ENCODE data around the gene DOCK3. TPM values are rescaled to one million over a fixed set of nuclear protein-coding genes. Genes with fewer than 3 reads are reported as not detected.
"Not testable (repeated sequence)": the region's sequence is repeated elsewhere in the genome, so short reads cannot be mapped to it uniquely, and the experiment has no call there.

DOCK3 gene
- total and polyA plus RNA-seq, 10 donors, result 0.08 to 2.1 (median 0.44) TPM

DNA sequence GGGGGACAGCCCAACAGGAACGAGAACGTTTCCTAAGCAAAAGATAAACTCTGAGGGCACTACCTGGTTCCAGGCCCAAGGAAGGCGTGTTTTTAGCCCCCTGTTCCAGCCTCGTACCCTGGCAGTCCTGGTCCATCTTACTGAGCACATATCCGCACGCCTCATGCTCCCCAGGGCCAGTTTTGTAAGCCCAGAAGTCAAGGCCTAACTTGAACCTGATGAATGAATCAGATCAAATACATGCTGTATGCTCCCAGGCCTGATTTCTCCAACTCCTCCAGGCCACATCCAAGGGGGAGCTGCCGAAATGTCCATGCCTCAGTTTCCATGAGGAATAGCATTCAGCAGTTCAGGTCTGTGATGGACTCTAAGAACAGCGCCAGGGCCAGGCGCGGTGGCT is 14.3 kb upstream of the DOCK3 start:
- no peak for DNase-seq
- H3K27me3 ChIP-seq (replicated peaks in 1 of 7), result no peaks in the 10 kb centered on the region
- H3K4me1 ChIP-seq, result peaks cover 0 to 7% (median 0%) of the 10 kb centered on the region in 6 donors
- H3K9me3 ChIP-seq, result no peaks in the 10 kb centered on the region
- H3K36me3 ChIP-seq, result no peaks in the 10 kb centered on the region
- 92 to 98% (median 93%) methylated on average over 6 to 10 of the region's 10 CpGs for WGBS, 5 donors
- intact Hi-C loops (cut with DNase I; ENCODE audit: low total_unique reads), result no loop called here
- H3K27ac ChIP-seq, result no peak overlapping the region
- H3K4me3 ChIP-seq, result no peak overlapping the region
- TF ChIP-seq POLR2AphosphoS5 (IDR thresholded peaks at IDR 0.05), result no peak
- TF ChIP-seq, protein P1, sequence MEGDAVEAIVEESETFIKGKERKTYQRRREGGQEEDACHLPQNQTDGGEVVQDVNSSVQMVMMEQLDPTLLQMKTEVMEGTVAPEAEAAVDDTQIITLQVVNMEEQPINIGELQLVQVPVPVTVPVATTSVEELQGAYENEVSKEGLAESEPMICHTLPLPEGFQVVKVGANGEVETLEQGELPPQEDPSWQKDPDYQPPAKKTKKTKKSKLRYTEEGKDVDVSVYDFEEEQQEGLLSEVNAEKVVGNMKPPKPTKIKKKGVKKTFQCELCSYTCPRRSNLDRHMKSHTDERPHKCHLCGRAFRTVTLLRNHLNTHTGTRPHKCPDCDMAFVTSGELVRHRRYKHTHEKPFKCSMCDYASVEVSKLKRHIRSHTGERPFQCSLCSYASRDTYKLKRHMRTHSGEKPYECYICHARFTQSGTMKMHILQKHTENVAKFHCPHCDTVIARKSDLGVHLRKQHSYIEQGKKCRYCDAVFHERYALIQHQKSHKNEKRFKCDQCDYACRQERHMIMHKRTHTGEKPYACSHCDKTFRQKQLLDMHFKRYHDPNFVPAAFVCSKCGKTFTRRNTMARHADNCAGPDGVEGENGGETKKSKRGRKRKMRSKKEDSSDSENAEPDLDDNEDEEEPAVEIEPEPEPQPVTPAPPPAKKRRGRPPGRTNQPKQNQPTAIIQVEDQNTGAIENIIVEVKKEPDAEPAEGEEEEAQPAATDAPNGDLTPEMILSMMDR (IDR thresholded peaks at IDR 0.05 in 8 of 11, conservative IDR thresholded peaks at IDR 0.05 in 3 of 11), result no peak
- TF ChIP-seq POLR2A (IDR thresholded peaks at IDR 0.05), result no peak

DNA sequence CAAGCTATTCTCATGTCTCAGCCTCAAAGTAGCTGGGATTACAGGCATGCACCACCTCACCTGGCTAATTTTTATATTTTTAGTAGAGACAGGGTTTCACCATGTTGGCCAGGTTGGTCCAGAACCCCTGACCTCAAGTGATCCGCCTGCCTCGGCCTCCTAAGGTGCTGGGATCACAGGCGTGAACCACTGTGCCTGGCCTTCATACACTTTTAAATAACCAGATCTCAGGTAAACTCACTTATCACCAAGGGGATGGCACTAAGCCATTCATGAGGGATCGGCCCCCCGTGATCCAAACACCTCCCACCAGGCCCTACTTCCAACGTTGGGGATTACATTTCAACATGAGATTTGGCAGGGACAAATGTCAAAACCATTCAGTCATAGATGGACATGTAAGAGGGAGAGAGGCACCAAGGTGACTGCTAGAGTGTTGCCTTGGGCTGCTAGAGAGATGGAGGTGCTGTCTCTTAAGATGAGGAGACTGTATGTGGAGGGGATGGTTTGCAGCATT is 13.3 kb upstream of the DOCK3 start:
- WGBS, 5 donors, result 83 to 93% (median 87%) methylated on average over 6 of the region's 6 CpGs
- H3K36me3 ChIP-seq, result no peaks in the 10 kb centered on the region
- TF ChIP-seq POLR2A (IDR thresholded peaks at IDR 0.05) (no peak), POLR2AphosphoS5 (IDR thresholded peaks at IDR 0.05) (no peak)
- TF ChIP-seq, protein P1 (IDR thresholded peaks at IDR 0.05 in 8 of 11, conservative IDR thresholded peaks at IDR 0.05 in 3 of 11), result no peak
- H3K9me3 ChIP-seq, result no peaks in the 10 kb centered on the region
- intact Hi-C loops (cut with DNase I; ENCODE audit: low total_unique reads), result no loop called here
- H3K27me3 ChIP-seq (replicated peaks in 1 of 7), result no peaks in the 10 kb centered on the region
- H3K4me1 ChIP-seq, result peaks cover 0 to 7% (median 0%) of the 10 kb centered on the region in 6 donors
- H3K27ac ChIP-seq, result no peak overlapping the region
- H3K4me3 ChIP-seq, result no peak overlapping the region
- no peak for DNase-seq

DNA sequence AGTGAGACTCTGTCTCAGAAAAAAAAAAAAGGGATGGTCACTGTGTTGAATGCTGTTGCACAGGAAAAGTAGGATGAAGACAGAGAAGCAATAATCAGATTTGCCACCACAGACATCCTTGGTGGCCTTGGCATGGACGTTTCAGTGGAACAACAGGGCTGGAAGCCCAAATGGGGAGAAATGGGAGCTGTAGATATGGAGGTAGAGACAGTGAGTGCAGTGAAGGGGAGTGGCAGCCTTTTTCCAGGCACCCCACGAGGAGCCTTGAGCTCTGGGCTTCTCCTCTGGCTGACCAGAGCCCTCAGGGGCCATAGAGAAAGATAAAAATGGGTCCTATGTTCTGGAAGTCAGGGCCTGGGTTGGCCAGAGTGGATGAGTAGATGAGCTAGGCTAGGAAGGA is 12.3 kb upstream of the DOCK3 start:
- no peaks in the 10 kb centered on the region for H3K27me3 ChIP-seq (replicated peaks in 1 of 7)
- WGBS, 5 donors, result 42 to 65% (median 46%) methylated on average over 2 of the region's 2 CpGs
- DNase-seq, result no peak
- H3K4me1 ChIP-seq, result peaks cover 0 to 7% (median 0%) of the 10 kb centered on the region in 6 donors
- H3K36me3 ChIP-seq, result no peaks in the 10 kb centered on the region
- intact Hi-C loops (cut with DNase I; ENCODE audit: low total_unique reads), result no loop called here
- no peak overlapping the region for H3K27ac ChIP-seq
- no peak overlapping the region for H3K4me3 ChIP-seq
- no peak for TF ChIP-seq POLR2A (IDR thresholded peaks at IDR 0.05)
- TF ChIP-seq, protein P1 (IDR thresholded peaks at IDR 0.05 in 8 of 11, conservative IDR thresholded peaks at IDR 0.05 in 3 of 11), result no peak
- no peak for TF ChIP-seq POLR2AphosphoS5 (IDR thresholded peaks at IDR 0.05)
- no peaks in the 10 kb centered on the region for H3K9me3 ChIP-seq

DNA sequence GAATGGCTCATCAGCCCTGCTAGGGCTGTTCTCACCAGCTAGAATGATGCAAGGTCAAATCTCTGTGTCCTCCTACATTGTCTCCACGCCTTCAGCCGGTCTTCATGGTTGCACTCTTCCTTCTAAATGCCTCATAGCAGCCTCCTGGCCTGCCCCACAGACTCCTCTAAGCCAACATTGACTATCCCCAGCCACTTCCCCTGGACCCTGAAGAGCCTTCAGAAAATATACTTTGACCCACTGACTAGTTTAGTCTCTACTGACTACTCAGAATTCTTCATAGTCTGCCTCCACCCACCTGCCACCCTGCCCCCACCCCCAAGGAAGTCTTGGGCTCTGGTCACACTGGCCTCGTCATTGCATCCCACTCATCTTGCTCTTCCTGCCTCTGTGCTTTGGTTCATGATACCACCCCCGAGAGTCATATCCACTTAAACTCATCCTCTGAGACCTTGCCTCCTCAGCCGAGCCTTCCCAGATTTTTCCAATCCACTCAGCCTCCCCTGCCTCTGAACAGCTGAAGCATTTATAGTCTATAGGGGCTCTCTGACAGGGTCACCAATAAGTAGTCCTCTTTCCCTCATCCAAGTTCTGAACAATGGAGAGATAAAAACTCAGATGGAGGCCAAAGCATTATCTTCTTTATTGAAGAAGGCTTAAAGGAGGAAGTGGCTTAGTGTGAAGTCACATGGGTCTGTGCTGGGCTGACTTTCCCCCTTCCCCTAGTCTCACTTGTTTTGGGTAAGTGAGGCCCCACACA is 9.5 kb upstream of the DOCK3 start:
- Histone ChIP-seq H3K4me3 (no peak overlapping the region), H3K36me3 (no peaks in the 10 kb centered on the region), H3K27ac (no peak overlapping the region), H3K27me3 (replicated peaks in 1 of 7) (no peaks in the 10 kb centered on the region), H3K9me3 (no peaks in the 10 kb centered on the region), H3K4me1 (peaks cover 0 to 7% (median 0%) of the 10 kb centered on the region in 6 donors)
- WGBS, 5 donors, result 64 to 78% (median 68%) methylated on average over 5 of the region's 5 CpGs
- no peak for TF ChIP-seq POLR2A (IDR thresholded peaks at IDR 0.05)
- TF ChIP-seq POLR2AphosphoS5 (IDR thresholded peaks at IDR 0.05), result no peak
- TF ChIP-seq, protein P1 (IDR thresholded peaks at IDR 0.05 in 8 of 11, conservative IDR thresholded peaks at IDR 0.05 in 3 of 11), result no peak
- DNase-seq, result no peak
- intact Hi-C loops (cut with DNase I; ENCODE audit: low total_unique reads), result no loop called here

DNA sequence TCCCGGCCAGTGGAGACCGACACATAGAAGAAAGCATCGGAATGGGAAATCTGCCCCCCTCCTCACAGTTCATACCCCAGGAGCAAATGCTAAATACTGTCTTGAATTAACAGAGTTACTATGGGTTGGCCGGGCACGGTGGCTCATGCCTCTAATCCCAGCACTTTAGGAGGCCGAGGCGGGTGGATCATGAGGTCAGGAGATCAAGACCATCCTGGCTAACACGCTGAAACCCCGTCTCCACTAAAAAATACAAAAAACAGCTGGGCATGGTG is 8.9 kb upstream of the DOCK3 start:
- H3K9me3 ChIP-seq; H3K4me1 ChIP-seq; H3K27me3 ChIP-seq (replicated peaks in 1 of 7); intact Hi-C loops (cut with DNase I; ENCODE audit: low total_unique reads); H3K4me3 ChIP-seq; DNase-seq; H3K36me3 ChIP-seq; H3K27ac ChIP-seq: not testable (repeated sequence)
- WGBS, 5 donors, result 70 to 77% (median 73%) methylated on average over 9 of the region's 9 CpGs

Data from spleen (tissue), 11 donors.